SK-N-SH (cell line): ENCODE measurements around the gene TGFBR3. TPM values are rescaled to one million over a fixed set of nuclear protein-coding genes. Genes with fewer than 3 reads are reported as not detected.

Experiments
- CTCF ChIA-PET: fragments of 300-600, 350-600 bp; formaldehyde crosslinking; extraction: SDS; loops from one replicate; lab custom pipeline; 2021; lab: Yijun Ruan, JAX
- POLR2A ChIA-PET: fragments of 350-600 bp; sonication (Branson Sonifier 250); formaldehyde crosslinking; extraction: SDS; loops from one replicate; lab custom pipeline; 2020; ENCODE audit warnings: antibody characterized with exemption, inconsistent platforms; lab: Yijun Ruan, JAX
- DNase-seq: peaks from one replicate; pipeline ENCODE4 v3.0.0; 2012
- H2AFZ ChIP-seq: fragments of 200-600 bp; sonication (generic); 2 replicates; pipeline ENCODE4 v1.8.1; 2016; ENCODE audit warnings: antibody characterized with exemption, mild to moderate bottlenecking, low read depth
- H3F3A ChIP-seq: fragments of 200-600 bp; sonication (generic); replicated peaks from 2 replicates; pipeline ENCODE3; 2016; ENCODE audit warnings: antibody characterized with exemption, mild to moderate bottlenecking; ENCODE audit not compliant: insufficient read depth
- H3K27ac ChIP-seq, 2 experiments: fragments of 200-500 bp in 1 of 2; fragments of 200-600 bp in 1 of 2; sonication (Bioruptor generic) in 1 of 2; sonication (generic), shearing (Covaris generic) in 1 of 2; 2 replicates each; pipeline versions ENCODE4 v1.5.1 to v1.6.1; 2014 to 2016; ENCODE audit warnings: low read depth in 2 of 2, inconsistent platforms in 1 of 2, low read length in 1 of 2, mild to moderate bottlenecking in 1 of 2, mixed read lengths in 1 of 2
- H3K27me3 ChIP-seq: fragments of 200-600 bp; sonication (generic), shearing (Covaris generic); 2 replicates; pipeline ENCODE4 v1.6.1; 2016; ENCODE audit warnings: mixed run types; ENCODE audit not compliant: insufficient read depth
- H3K36me3 ChIP-seq, 2 experiments: fragments of 200-500 bp in 1 of 2; fragments of 200-600 bp in 1 of 2; sonication (Bioruptor generic) in 1 of 2; sonication (generic) in 1 of 2; replicated peaks in 1 of 2; 2 replicates each; pipeline versions ENCODE3 to v1.5.1; 2014 to 2016; ENCODE audit warnings: low read length in 1 of 2, mild to moderate bottlenecking in 1 of 2; ENCODE audit not compliant: insufficient read depth in 2 of 2, control insufficient read depth in 1 of 2
- H3K4me1 ChIP-seq, 2 experiments: fragments of 200-500 bp in 1 of 2; fragments of 200-600 bp in 1 of 2; sonication (Bioruptor generic) in 1 of 2; sonication (generic), shearing (Covaris generic) in 1 of 2; 2 replicates each; pipeline versions ENCODE4 v1.5.1 to v1.6.1; 2014 to 2016; ENCODE audit warnings: low read depth in 1 of 2, low read length in 1 of 2, mixed run types in 1 of 2; ENCODE audit not compliant: insufficient read depth in 2 of 2, control insufficient read depth in 1 of 2
- H3K4me2 ChIP-seq: fragments of 200-600 bp; sonication (generic), shearing (Covaris generic); 2 replicates; pipeline ENCODE4 v1.6.1; 2017; ENCODE audit warnings: mixed run types
- H3K4me3 ChIP-seq, 2 experiments: fragments of 200-500 bp in 1 of 2; fragments of 200-600 bp in 1 of 2; sonication (Bioruptor generic) in 1 of 2; sonication (generic), shearing (Covaris generic) in 1 of 2; 2 replicates each; pipeline versions ENCODE4 v1.5.1 to v1.8.1; 2014 to 2016; ENCODE audit warnings: low read depth in 2 of 2, inconsistent platforms in 1 of 2, low read length in 1 of 2, mild to moderate bottlenecking in 1 of 2, mixed read lengths in 1 of 2, moderate library complexity in 1 of 2
- H3K79me2 ChIP-seq: fragments of 200-600 bp; sonication (generic); 2 replicates; pipeline ENCODE4 v1.8.1; 2017; ENCODE audit warnings: mild to moderate bottlenecking; ENCODE audit not compliant: insufficient read depth
- H3K9ac ChIP-seq: fragments of 200-600 bp; sonication (generic); 2 replicates; pipeline ENCODE4 v1.6.1; 2017; ENCODE audit warnings: mixed run types
- H3K9me2 ChIP-seq: fragments of 200-600 bp; sonication (generic); 2 replicates; pipeline ENCODE4 v1.6.1; 2017; ENCODE audit warnings: mixed run types
- H3K9me3 ChIP-seq: fragments of 200-600 bp; sonication (generic); 2 replicates; pipeline ENCODE4 v1.6.1; 2017; ENCODE audit warnings: mixed run types, mild to moderate bottlenecking, moderate library complexity
- H4K20me1 ChIP-seq: fragments of 200-600 bp; sonication (generic); 2 replicates; pipeline ENCODE4 v1.6.1; 2017; ENCODE audit warnings: mild to moderate bottlenecking, mixed run types; ENCODE audit not compliant: insufficient read depth
- ELF1 ChIP-seq: IDR thresholded peaks from 2 replicates; pipeline ENCODE4 v1.4.0; 2012
- EP300 ChIP-seq, 2 experiments: IDR thresholded peaks; 2 replicates each; pipeline versions ENCODE4 v1.4.0 to v1.6.1; 2012; ENCODE audit warnings: borderline replicate concordance in 1 of 2, low read depth in 1 of 2, low read length in 1 of 2
- FOXJ3 ChIP-seq: sonication (generic); formaldehyde crosslinking; IDR thresholded peaks from 2 replicates; pipeline ENCODE4 v1.5.1; 2020; ENCODE audit warnings: mild to moderate bottlenecking, missing genetic modification reagents
- GABPA ChIP-seq: IDR thresholded peaks from 2 replicates; pipeline ENCODE4 v1.4.0; 2012; ENCODE audit warnings: low read depth, mild to moderate bottlenecking
- GATA2 ChIP-seq: sonication (generic); formaldehyde crosslinking; IDR thresholded peaks from 2 replicates; pipeline ENCODE4 v1.5.0; 2020; ENCODE audit warnings: mild to moderate bottlenecking, missing genetic modification reagents
- IRF3 ChIP-seq: fragments of 150-350 bp; IDR thresholded peaks from 2 replicates; pipeline ENCODE4 v1.6.1; 2016; ENCODE audit warnings: mild to moderate bottlenecking, low read depth, low read length
- MEF2A ChIP-seq: IDR thresholded peaks from 2 replicates; pipeline ENCODE4 v1.4.0; 2012; ENCODE audit warnings: low read depth, borderline replicate concordance
- MXI1 ChIP-seq: IDR thresholded peaks from 2 replicates; pipeline ENCODE4 v1.6.1; 2012; ENCODE audit warnings: mild to moderate bottlenecking, low read depth, low read length, improper control_type of control experiment
- NFIC ChIP-seq: IDR thresholded peaks from 2 replicates; pipeline ENCODE4 v1.4.0; 2012; ENCODE audit warnings: borderline replicate concordance
- NRF1 ChIP-seq: IDR thresholded peaks from 2 replicates; pipeline ENCODE4 v1.6.1; 2012; ENCODE audit warnings: low read depth, mild to moderate bottlenecking, low read length
- PBX3 ChIP-seq: IDR thresholded peaks from 2 replicates; pipeline ENCODE4; 2012
- RAD21 ChIP-seq: IDR thresholded peaks from 2 replicates; pipeline ENCODE4 v1.6.1; 2012; ENCODE audit warnings: mild to moderate bottlenecking, low read length
- RCOR1 ChIP-seq: fragments of 150-350 bp; IDR thresholded peaks from 2 replicates; pipeline ENCODE4 v1.6.1; 2017; ENCODE audit warnings: antibody characterized with exemption, low read length
- REST ChIP-seq: IDR thresholded peaks from 2 replicates; pipeline ENCODE4 v1.6.1; 2012; ENCODE audit warnings: mild to moderate bottlenecking, low read depth, low read length, moderate library complexity
- SIN3A ChIP-seq: IDR thresholded peaks from 2 replicates; pipeline ENCODE4 v1.6.1; 2012; ENCODE audit warnings: low read depth, mild to moderate bottlenecking, low read length, moderate library complexity, borderline replicate concordance
- SMC3 ChIP-seq: IDR thresholded peaks from 2 replicates; pipeline ENCODE4 v1.6.1; 2012; ENCODE audit warnings: low read depth, low read length, improper control_type of control experiment
- TCF12 ChIP-seq: IDR thresholded peaks from 2 replicates; pipeline ENCODE4 v1.4.0; 2012
- USF1 ChIP-seq: IDR thresholded peaks from 2 replicates; pipeline ENCODE4 v1.4.0; 2012; ENCODE audit warnings: low read depth, borderline replicate concordance
- WGBS: methylation state at CpG from one replicate; pipeline ENCODE4 v1.1.6; 2017; ENCODE audit warnings: low lambda C conversion rate; 5-methylcytosine and 5-hydroxymethylcytosine counted together
- polyA plus RNA-seq, 3 experiments: library from polyadenylated mRNA; depleted of rRNA; stranded (reverse); fragments of >200 nt; gene quantifications; 2 replicates each; pipeline ENCODE4 v1.2.3, GENCODE V29; 2012

Gene TGFBR3
- polyA plus RNA-seq, 1 of the 3 experiments (the other 2 are of a cell fraction) = 0.07 TPM

- Histone ChIP-seq H3K36me3 (no peaks in the 10 kb centered on the region), H4K20me1 (no peaks in the 10 kb centered on the region), H3K79me2 (no peaks in the 10 kb centered on the region), H3K9me2 (no peaks in the 10 kb centered on the region), H3K9ac (no peak overlapping the region), H3K9me3 (no peaks in the 10 kb centered on the region), H3K27me3 (peaks cover 42% of the 10 kb centered on the region; the same call in 1 of the 2 replicates), H2AFZ (no peak overlapping the region), H3K4me2 (no peak overlapping the region), H3F3A (no peaks in the 10 kb centered on the region), H3K4me3 (no peak overlapping the region), H3K27ac (no peak overlapping the region), H3K4me1 (no peaks in the 10 kb centered on the region)
- POLR2A ChIA-PET = no interaction called here
- 11% methylated on average over 4 of the region's 4 CpGs for WGBS
- TF ChIP-seq RCOR1 (no peak), ELF1 (no peak), NRF1 (no peak), SMC3 (no peak), NFIC (no peak), REST (no peak), EP300 (IDR thresholded peaks at IDR 0.05; ENCODE audit: borderline replicate concordance in 1 of 2, low read depth in 1 of 2, low read length in 1 of 2) (no peak), TCF12 (no peak), SIN3A (no peak), MXI1 (no peak), GATA2 (no peak), GABPA (no peak), IRF3 (no peak), RAD21 (no peak), USF1 (no peak), MEF2A (no peak), PBX3 (no peak), FOXJ3 (CRISPR knock-in tag) (no peak)
- DNase-seq = no peak
- CTCF ChIA-PET = no interaction called here
Measured at GRCh38 chr1:91670781-91671180, 215.2 kb downstream of the TGFBR3 start.
